A673 (cell line): ENCODE measurements around the gene NKX2-3.

Experiments used
- CTCF ChIP-seq: fragments of 300-800, 200-600 bp; sonication (generic); conservative IDR thresholded peaks from 2 replicates; pipeline ENCODE4 v1.5.1; 2017; ENCODE audit warnings: low read depth, mild to moderate bottlenecking, antibody characterized with exemption, low read length, moderate library complexity, mixed read lengths
- EZH2 ChIP-seq: fragments of 200-600 bp; sonication (generic); IDR thresholded peaks from 2 replicates; pipeline ENCODE4 v1.6.1; 2017; ENCODE audit warnings: borderline replicate concordance, low read depth, mild to moderate bottlenecking, mixed read lengths, antibody characterized with exemption, low read length; ENCODE audit not compliant: poor library complexity, severe bottlenecking

DNA sequence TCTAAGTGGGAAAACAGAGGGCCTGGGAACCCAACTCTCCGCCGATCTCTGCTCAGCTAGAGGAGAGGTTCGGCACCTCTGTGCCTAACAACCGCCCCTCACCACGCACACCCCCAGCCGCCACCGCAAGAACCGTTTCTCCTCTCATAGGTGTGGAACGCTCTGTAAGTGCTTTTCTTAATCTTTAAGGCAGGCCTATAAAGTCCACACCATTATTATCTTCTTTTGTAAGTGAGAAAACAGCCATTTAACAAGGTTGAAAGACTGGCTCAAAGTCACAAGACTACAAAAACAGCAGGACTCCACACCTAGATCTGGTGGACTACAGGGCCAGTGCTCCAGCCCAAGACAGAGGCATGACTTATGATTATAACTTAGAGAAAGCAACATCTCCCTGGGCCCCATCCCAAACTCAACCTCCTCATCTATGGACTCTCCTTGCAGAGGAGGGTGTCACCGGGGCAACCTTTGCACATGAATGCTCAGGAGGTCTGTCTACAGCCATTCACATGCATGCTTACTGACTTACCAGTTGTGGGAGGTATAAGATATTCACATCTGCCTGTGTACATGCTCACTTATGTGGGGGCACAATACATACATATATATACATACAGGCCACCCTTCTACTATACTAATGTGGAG, 7.9 kb upstream of the NKX2-3 start:
- TF ChIP-seq CTCF (no peak), EZH2 (no peak)
